Upper lobe of left lung (tissue), 4 donors: ENCODE data around the gene LYPD6B.

Experiments
- CTCF ChIP-seq, 6 experiments: fragments of 450-650 bp in 4 of 6; fragments of 200-600 bp in 2 of 6; sonication (generic) in 2 of 6; IDR thresholded peaks; one replicate each; pipeline ENCODE4 v1.5.1; 2016 to 2019; ENCODE audit warnings: antibody characterized with exemption in 6 of 6
- EP300 ChIP-seq, 4 donors: sonication (generic); formaldehyde crosslinking; IDR thresholded peaks; one replicate each; pipeline ENCODE4 v1.5.1; 2017; ENCODE audit warnings: antibody characterized with exemption in 4 of 4, control low read depth in 2 of 4
- POLR2A ChIP-seq, 4 donors: fragments of 450-650 bp; IDR thresholded peaks; one replicate each; pipeline ENCODE4 v1.5.1; 2016 to 2017; ENCODE audit warnings: antibody characterized with exemption in 4 of 4, mild to moderate bottlenecking in 2 of 4
- POLR2AphosphoS5 ChIP-seq, 2 donors: sonication (generic); formaldehyde crosslinking; IDR thresholded peaks; one replicate each; pipeline ENCODE4 v1.5.1; 2017; ENCODE audit warnings: antibody characterized with exemption in 2 of 2

DNA sequence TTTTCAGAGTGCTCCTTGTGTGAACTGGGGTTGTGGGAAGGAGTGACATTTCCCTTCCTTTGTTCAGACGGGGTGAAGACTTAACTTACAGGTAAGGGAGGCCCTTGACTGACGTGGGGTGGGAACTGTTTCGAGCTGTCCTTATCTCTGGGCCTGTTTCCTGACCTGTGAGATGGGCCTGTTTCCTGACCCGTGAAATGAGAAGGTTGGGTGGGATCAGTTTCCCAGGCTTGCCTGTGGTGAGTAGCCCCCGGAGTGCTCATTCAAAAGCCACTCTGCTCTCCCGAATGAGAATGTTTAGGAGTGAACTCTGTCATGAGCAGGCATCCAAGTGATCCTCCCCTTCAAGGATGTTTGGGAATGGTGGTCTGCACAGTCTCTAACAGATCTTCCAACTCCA is 4.1 kb upstream of the LYPD6B start:
- TF ChIP-seq CTCF (IDR thresholded peaks at IDR 0.05) (no peak), POLR2AphosphoS5 (IDR thresholded peaks at IDR 0.05) (no peak), POLR2A (IDR thresholded peaks at IDR 0.05) (no peak), EP300 (IDR thresholded peaks at IDR 0.05) (no peak)
